ENCODE data around the gene ATXN7L2.

Gene ATXN7L2

GRCh38 chr1:109497449-109498160 is 13.9 kb downstream of the ATXN7L2 start:
- no peak for TF ChIP-seq GATA1 (IDR thresholded peaks at IDR 0.05; ENCODE audit: low read depth, low read length)
- TF ChIP-seq POLR2A (IDR thresholded peaks at IDR 0.05; ENCODE audit: low read length): no peak
- DNase-seq: no peak

DNA sequence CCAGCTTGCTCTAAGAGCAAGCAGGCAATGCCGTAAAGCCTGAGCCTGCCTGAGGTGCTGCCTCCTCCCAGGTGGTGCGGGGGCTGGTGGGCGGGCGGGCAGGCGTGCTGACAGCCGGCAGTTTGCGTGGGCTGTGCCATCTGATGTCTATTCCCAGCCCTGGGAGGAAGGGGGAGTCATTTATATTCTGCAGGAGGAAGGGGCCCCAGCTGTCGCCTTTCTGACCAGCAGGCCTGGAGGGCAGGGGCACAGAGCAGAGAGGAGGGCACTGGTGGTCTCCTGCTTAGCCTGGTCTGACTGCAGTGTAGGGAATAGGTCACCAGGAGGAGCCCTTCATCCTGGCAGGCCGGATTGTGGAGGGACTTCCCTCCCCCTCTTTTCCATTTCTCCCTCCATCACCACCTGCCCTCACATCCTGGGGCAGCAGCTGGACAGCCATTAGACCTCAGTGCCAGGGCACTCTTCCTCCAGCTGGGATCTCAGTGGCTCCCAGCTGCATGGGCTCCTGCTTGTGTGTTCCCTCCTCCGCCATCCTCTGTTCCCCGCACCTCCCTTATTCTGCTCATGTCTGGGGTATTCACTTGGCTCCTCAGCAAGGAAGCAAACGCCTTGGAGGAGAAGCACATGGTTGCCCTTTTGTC is 14.6 kb downstream of the ATXN7L2 start:
- DNase-seq: peak in 1 of 2 experiments; percentile 15
- TF ChIP-seq GATA1 (IDR thresholded peaks at IDR 0.05; ENCODE audit: low read depth, low read length) (no peak), POLR2A (IDR thresholded peaks at IDR 0.05; ENCODE audit: low read length) (no peak)

DNA sequence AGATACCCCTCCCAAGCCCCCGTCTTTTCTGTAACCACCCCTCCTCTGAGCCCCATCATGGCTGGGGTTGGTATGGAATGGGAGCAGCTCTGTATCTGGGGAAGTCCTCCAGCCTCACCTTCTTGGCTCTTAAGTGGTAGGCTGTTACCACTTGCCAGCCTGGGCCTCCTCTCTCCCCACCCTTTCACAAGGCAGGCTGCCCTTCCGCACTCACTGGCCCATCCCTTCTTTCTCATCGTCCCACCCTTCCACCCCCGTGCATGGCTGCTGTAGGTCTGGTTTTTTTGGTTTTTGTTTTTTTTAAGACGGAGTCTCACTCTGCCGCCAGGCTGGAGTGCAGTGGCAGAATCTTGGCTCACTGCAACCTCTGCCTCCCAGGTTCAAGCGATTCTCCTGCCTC is 15.4 kb downstream of the ATXN7L2 start:
- no peak for DNase-seq
- no peak for TF ChIP-seq GATA1 (IDR thresholded peaks at IDR 0.05; ENCODE audit: low read depth, low read length)
- no peak for TF ChIP-seq POLR2A (IDR thresholded peaks at IDR 0.05; ENCODE audit: low read length)

- TF ChIP-seq GATA1 (IDR thresholded peaks at IDR 0.05; ENCODE audit: low read depth, low read length) (no peak), POLR2A (IDR thresholded peaks at IDR 0.05; ENCODE audit: low read length) (no peak)
- peak; percentile 54 to 62 for DNase-seq
These were observed 16.2 kb downstream of the ATXN7L2 start for GRCh38 chr1:109499661-109500536.

GRCh38 chr1:109500941-109501381 is 17.3 kb downstream of the ATXN7L2 start:
- TF ChIP-seq GATA1 (IDR thresholded peaks at IDR 0.05; ENCODE audit: low read depth, low read length) (no peak), POLR2A (IDR thresholded peaks at IDR 0.05; ENCODE audit: low read length) (no peak)
- no peak for DNase-seq

DNA sequence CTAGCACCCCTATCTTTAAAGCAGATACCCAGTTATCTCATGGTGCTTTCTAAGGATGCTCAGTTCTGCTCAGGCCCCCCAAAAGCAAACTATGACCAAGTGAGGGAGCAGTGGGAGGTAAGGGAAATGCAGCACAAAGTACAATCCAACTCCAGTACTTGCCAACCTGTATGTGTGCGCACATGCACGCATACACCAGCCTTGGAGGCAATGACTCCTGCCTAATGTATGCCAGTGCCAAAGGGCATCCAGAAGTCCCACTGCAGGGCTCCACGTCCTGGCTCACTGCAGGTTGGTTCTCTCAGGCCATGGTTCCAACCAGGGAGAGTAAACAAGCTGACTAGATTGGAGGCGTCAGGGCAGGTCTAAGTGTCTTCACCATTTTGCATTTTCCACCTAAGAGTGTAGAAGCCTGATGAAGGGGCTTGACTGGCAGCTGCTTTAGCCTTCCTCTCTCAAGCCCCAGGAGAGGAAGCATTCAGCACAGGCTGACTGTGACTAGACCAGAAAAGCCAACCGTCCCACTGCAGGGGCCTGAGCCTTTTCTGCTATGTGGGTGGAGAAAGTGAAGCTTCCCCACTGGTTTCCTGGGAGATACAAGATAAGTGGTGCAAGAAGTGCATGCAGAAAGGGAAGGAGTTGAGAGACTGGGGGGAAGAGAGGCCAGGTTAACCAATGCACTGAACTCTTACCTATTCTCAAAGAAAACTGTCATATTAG is 18.1 kb downstream of the ATXN7L2 start:
- no peak for DNase-seq

DNA sequence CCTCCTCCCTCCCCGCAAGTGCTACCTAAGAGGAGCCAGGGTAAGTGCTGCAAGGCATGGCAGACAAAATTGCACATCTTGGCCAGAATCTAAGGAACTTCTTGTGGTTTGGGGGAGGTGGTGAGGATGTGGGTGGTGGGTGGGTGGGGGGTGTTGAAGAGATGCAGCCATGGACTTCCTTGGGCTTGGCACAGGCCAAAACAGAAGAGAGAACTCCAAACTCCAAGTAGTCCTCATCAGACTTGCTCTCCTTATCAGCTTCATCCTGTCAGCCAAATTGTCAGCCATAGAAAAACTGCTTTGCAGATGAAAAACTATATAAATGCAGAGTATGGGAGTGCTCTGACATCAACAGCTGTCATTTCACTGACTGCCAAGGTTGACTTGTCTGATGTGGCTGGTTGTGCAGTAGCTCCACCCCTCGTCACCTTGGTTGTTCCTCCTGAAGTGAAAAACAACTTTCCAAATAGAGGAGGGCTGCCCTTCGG is 18.7 kb downstream of the ATXN7L2 start:
- no peak for TF ChIP-seq GATA1 (IDR thresholded peaks at IDR 0.05; ENCODE audit: low read depth, low read length)
- no peak for DNase-seq

More for the DNA sequence above, 18.1 kb downstream of the ATXN7L2 start:
- TF ChIP-seq POLR2A (IDR thresholded peaks at IDR 0.05; ENCODE audit: low read length) (no peak), GATA1 (IDR thresholded peaks at IDR 0.05; ENCODE audit: low read depth, low read length) (no peak)

- TF ChIP-seq POLR2A (IDR thresholded peaks at IDR 0.05; ENCODE audit: low read length): no peak
- no peak for DNase-seq
These were observed 20.2 kb downstream of the ATXN7L2 start for GRCh38 chr1:109503935-109504334.

DNA sequence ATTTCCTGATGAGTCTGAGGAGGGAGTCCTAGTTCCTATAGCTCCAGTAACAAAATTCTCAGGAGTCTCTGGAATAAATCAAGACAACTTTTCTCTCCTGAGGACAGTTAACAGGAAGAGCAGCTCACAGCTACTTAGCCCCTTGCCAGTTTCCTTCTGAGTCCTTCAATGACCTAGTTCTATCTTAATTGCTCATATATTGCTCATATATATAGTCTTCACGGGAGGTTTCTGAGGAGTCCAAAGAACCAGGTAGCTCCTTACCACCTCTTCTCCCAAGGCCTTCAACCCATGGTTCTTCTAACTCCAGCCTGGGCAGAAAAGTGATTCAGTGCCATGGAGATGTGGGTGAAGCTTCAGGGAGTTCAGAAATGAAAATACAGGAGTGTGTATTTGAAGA is 21.3 kb downstream of the ATXN7L2 start:
- no peak for DNase-seq
- TF ChIP-seq GATA1 (IDR thresholded peaks at IDR 0.05; ENCODE audit: low read depth, low read length) (no peak), POLR2A (IDR thresholded peaks at IDR 0.05; ENCODE audit: low read length) (no peak)

GRCh38 chr1:109508001-109508872 is 24.5 kb downstream of the ATXN7L2 start:
- no peak for TF ChIP-seq GATA1 (IDR thresholded peaks at IDR 0.05; ENCODE audit: low read depth, low read length)
- TF ChIP-seq POLR2A (IDR thresholded peaks at IDR 0.05; ENCODE audit: low read length): no peak
- DNase-seq: no peak

GRCh38 chr1:109508873-109509175 is 25.1 kb downstream of the ATXN7L2 start:
- no peak for DNase-seq
- no peak for TF ChIP-seq POLR2A (IDR thresholded peaks at IDR 0.05; ENCODE audit: low read length)
- TF ChIP-seq GATA1 (IDR thresholded peaks at IDR 0.05; ENCODE audit: low read depth, low read length): no peak

DNA sequence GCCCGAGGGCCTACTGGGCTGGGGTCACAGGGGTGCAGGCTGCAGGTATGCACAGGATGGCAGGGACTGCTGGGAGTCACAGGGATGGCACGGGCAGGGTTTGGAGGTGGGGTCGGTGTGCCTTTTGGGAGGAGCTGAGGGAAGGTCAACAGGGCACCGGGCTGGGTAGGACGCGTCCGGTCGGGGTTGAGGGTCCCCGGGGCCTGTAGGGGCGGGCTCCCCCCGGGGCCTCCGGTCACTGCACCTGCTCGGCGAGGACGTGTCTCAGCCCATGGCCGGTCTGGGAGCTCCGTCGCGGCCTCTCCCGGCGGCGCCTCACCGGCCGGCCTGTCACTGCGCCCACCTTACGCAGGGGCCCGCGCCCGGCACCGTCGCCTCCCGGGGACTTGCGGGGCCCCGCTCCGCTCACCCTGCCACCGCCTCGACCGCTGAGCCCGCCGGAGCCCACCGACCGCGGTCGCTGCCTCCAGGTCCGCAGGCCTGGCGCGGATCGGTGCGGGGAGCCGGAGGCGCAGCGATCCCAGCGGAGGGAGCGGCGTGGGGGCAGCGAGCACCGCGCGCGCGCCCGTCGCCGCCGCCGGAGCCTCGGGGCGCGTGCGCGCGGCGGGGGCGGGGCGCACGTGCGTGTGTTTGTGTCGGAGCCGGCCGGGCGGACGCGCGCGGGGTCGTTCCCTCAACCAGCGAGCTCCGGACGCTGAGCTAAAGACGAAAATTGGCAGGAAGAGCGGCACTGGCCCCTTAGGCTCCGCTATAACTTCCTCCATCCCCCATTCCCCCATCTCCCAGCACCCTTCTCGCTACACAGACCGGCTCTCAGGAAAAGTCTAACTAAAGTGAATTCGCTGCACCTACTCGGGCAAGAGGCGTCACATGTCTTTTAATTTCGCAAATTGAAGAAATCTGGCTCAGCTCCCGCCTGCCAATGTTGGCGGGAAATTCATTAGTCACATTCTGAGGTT is 25.8 kb downstream of the ATXN7L2 start, which contains the start of gene AMIGO1:
Gene AMIGO1, minus strand, starts transcription at position 552 of the 959 bp plus-strand sequence. CDS start 815 bp downstream, outside the sequence.
- no peak for TF ChIP-seq GATA1 (IDR thresholded peaks at IDR 0.05; ENCODE audit: low read depth, low read length)
- TF ChIP-seq POLR2A (IDR thresholded peaks at IDR 0.05; ENCODE audit: low read length): no peak
- peak; percentile 60 to 69 for DNase-seq
